Measurements from ENCODE around the gene MTCL1. TPM values are rescaled to one million over a fixed set of nuclear protein-coding genes. Genes with fewer than 3 reads are reported as not detected.

MTCL1 gene
- total RNA-seq, 1 experiment from 2014 or later = 11.2 TPM

DNA sequence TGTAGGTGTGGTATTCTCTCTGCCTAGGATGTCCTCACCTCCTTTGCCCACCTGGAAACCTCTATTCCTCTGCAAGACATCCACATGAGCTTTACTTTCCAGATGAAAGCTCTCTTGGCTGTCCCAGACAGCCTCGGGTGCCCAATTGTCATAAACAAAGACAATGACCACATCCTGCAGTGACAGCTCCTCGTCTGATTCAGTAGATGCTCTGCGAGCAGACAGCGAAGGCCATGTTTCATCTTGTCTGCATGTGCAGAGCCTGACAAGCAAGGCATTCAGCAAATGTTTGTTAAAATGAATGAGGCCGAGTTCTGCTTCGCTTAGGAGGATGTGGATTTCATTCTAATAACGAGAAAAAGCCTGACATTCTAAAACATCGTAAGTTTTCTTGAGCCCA is 150.9 kb downstream of the MTCL1 start:
- H3K27ac ChIP-seq (ENCODE audit: low read depth, low read length, poor library complexity, severe bottlenecking) = no peak overlapping the region
- ChIA-PET POLR2A (ENCODE audit: low non-redundant PET) (no interaction called here), CTCF (no interaction called here)
- TF ChIP-seq EZH2 (IDR thresholded peaks at IDR 0.05; ENCODE audit: borderline replicate concordance, low read depth, low read length, poor library complexity, severe bottlenecking) = no peak
- TF ChIP-seq, protein P1, sequence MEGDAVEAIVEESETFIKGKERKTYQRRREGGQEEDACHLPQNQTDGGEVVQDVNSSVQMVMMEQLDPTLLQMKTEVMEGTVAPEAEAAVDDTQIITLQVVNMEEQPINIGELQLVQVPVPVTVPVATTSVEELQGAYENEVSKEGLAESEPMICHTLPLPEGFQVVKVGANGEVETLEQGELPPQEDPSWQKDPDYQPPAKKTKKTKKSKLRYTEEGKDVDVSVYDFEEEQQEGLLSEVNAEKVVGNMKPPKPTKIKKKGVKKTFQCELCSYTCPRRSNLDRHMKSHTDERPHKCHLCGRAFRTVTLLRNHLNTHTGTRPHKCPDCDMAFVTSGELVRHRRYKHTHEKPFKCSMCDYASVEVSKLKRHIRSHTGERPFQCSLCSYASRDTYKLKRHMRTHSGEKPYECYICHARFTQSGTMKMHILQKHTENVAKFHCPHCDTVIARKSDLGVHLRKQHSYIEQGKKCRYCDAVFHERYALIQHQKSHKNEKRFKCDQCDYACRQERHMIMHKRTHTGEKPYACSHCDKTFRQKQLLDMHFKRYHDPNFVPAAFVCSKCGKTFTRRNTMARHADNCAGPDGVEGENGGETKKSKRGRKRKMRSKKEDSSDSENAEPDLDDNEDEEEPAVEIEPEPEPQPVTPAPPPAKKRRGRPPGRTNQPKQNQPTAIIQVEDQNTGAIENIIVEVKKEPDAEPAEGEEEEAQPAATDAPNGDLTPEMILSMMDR (conservative IDR thresholded peaks at IDR 0.05; ENCODE audit: low read depth, low read length) = no peak
- no peak for DNase-seq (ENCODE audit: low spot score)
- intact Hi-C loops (cut with micrococcal nuclease; ENCODE audit: unreplicated experiment) = no loop called here
- H3K4me3 ChIP-seq (ENCODE audit: low read depth, low read length, poor library complexity, severe bottlenecking) = no peak overlapping the region
- H3K27me3 ChIP-seq (replicated peaks; ENCODE audit: insufficient read depth, low read depth, low read length, poor library complexity) = no peaks in the 10 kb centered on the region
- no peaks in the 10 kb centered on the region for H3K36me3 ChIP-seq (ENCODE audit: insufficient read depth, low read length, poor library complexity, severe bottlenecking)
- H3K4me1 ChIP-seq (ENCODE audit: insufficient read depth, low read length, poor library complexity, severe bottlenecking) = no peaks in the 10 kb centered on the region
- BruUV-seq (replicated peaks) = no TSS peak
- H3K9me3 ChIP-seq (ENCODE audit: low read depth, low read length, poor library complexity, severe bottlenecking) = no peaks in the 10 kb centered on the region

DNA sequence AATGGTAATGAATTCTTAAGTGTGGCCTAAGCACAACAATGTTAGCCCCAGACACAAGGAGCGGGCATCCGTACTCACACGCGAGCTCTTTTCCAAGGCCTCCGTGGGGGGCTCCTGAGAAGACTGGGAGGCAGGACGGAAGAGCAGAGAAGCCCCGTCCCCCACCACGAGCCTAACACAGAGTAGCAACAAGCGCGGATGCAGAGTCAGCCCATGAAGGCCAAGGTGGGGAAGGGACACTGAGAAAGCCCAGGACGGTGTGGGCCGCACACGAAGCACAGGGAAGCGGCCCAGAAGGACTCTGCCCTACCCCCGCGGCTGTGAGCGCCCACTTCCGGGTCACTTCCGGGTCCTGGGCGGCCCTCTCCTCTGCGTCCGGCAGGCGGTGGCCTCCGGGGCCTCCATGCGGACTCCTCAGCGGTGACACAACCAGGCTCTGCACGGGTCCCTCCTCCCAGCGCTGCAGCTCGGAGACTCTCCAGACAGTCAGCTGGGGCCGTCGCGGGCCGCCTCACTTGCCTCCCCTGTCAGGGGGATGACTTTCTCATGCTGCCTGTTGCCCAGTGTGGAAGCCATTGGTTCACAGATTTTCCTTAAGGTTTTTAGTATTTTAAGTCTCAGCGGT is 151.5 kb downstream of the MTCL1 start:
- no peak overlapping the region for H3K4me3 ChIP-seq (ENCODE audit: low read depth, low read length, poor library complexity, severe bottlenecking)
- no peak for DNase-seq (ENCODE audit: low spot score)
- ChIA-PET POLR2A (ENCODE audit: low non-redundant PET) (no interaction called here), CTCF (no interaction called here)
- TF ChIP-seq, protein P1 (conservative IDR thresholded peaks at IDR 0.05; ENCODE audit: low read depth, low read length) = no peak
- no peak for TF ChIP-seq EZH2 (IDR thresholded peaks at IDR 0.05; ENCODE audit: borderline replicate concordance, low read depth, low read length, poor library complexity, severe bottlenecking)
- no peaks in the 10 kb centered on the region for H3K4me1 ChIP-seq (ENCODE audit: insufficient read depth, low read length, poor library complexity, severe bottlenecking)
- no peak overlapping the region for H3K27ac ChIP-seq (ENCODE audit: low read depth, low read length, poor library complexity, severe bottlenecking)
- no peaks in the 10 kb centered on the region for H3K36me3 ChIP-seq (ENCODE audit: insufficient read depth, low read length, poor library complexity, severe bottlenecking)
- H3K27me3 ChIP-seq (replicated peaks; ENCODE audit: insufficient read depth, low read depth, low read length, poor library complexity) = no peaks in the 10 kb centered on the region
- intact Hi-C loops (cut with micrococcal nuclease; ENCODE audit: unreplicated experiment) = no loop called here
- H3K9me3 ChIP-seq (ENCODE audit: low read depth, low read length, poor library complexity, severe bottlenecking) = no peaks in the 10 kb centered on the region
- no TSS peak for BruUV-seq (replicated peaks)

DNA sequence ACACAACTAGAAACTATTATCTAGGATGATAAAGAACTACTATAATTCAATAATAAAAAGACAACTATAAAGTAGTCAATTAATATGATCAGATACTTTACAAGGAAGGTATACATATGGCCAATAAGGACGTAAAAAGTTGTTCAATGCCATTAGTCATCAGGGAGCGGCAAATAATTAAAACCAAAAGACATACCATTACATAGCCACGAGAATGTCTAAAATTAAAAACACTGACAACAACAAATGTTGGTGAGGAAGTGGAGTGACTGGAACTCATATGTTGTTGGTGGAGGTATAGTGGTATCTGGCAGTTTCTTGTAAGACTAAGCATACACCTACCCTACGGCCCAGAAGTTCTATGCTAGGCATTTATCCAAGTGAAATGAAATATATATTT is 152.4 kb downstream of the MTCL1 start:
- H3K4me1 ChIP-seq (ENCODE audit: insufficient read depth, low read length, poor library complexity, severe bottlenecking) = no peaks in the 10 kb centered on the region
- DNase-seq (ENCODE audit: low spot score) = no peak
- CTCF ChIA-PET = no interaction called here
- no peak for TF ChIP-seq EZH2 (IDR thresholded peaks at IDR 0.05; ENCODE audit: borderline replicate concordance, low read depth, low read length, poor library complexity, severe bottlenecking)
- TF ChIP-seq, protein P1 (conservative IDR thresholded peaks at IDR 0.05; ENCODE audit: low read depth, low read length) = no peak
- intact Hi-C loops (cut with micrococcal nuclease; ENCODE audit: unreplicated experiment) = no loop called here
- no peak overlapping the region for H3K4me3 ChIP-seq (ENCODE audit: low read depth, low read length, poor library complexity, severe bottlenecking)
- no peak overlapping the region for H3K27ac ChIP-seq (ENCODE audit: low read depth, low read length, poor library complexity, severe bottlenecking)
- H3K36me3 ChIP-seq (ENCODE audit: insufficient read depth, low read length, poor library complexity, severe bottlenecking) = no peaks in the 10 kb centered on the region
- no TSS peak for BruUV-seq (replicated peaks)
- no peaks in the 10 kb centered on the region for H3K9me3 ChIP-seq (ENCODE audit: low read depth, low read length, poor library complexity, severe bottlenecking)
- POLR2A ChIA-PET (ENCODE audit: low non-redundant PET) = no interaction called here
- no peaks in the 10 kb centered on the region for H3K27me3 ChIP-seq (replicated peaks; ENCODE audit: insufficient read depth, low read depth, low read length, poor library complexity)

Measured in A673 (cell line).